GM18907 (cell line): ENCODE data around the gene DISC1.

Source experiments
- ATAC-seq: cut with Tn5 transposase; IDR thresholded peaks from one replicate; pipeline ENCODE4 v1.9.1; 2021; ENCODE audit warnings: mild to moderate bottlenecking, moderate library complexity; ENCODE audit not compliant: unreplicated experiment

Gene DISC1

DNA sequence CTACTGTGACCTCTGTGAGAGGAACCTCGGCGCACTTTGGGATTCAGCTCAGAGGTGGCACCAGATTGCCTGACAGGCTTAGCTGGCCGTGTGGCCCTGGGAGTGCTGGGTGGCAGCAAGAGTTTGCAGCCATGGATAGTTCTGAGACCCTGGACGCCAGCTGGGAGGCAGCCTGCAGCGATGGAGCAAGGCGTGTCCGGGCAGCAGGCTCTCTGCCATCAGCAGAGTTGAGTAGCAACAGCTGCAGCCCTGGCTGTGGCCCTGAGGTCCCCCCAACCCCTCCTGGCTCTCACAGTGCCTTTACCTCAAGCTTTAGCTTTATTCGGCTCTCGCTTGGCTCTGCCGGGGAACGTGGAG lies 67.5 kb downstream of the DISC1 start:
- ATAC-seq, result no peak

DNA sequence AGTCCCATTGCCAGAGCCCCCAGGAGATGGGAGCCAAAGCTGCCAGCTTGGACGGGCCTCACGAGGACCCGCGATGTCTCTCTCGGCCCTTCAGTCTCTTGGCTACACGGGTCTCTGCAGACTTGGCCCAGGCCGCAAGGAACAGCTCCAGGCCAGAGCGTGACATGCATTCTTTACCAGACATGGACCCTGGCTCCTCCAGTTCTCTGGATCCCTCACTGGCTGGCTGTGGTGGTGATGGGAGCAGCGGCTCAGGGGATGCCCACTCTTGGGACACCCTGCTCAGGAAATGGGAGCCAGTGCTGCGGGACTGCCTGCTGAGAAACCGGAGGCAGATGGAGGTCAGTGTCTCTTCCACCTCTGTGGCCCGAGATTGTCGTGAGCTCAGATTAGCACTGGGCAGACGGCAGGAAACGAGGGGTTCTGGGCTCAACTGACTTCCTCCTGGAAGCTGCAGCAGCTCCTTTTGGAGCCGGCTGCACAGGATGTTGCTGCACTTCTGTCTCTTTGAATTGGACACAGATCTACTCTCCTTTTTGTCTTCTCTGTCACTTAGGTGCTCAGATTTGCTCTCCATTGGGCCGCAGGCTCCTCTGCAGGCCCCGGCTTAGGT lies 68.0 kb downstream of the DISC1 start:
- no peak for ATAC-seq

DNA sequence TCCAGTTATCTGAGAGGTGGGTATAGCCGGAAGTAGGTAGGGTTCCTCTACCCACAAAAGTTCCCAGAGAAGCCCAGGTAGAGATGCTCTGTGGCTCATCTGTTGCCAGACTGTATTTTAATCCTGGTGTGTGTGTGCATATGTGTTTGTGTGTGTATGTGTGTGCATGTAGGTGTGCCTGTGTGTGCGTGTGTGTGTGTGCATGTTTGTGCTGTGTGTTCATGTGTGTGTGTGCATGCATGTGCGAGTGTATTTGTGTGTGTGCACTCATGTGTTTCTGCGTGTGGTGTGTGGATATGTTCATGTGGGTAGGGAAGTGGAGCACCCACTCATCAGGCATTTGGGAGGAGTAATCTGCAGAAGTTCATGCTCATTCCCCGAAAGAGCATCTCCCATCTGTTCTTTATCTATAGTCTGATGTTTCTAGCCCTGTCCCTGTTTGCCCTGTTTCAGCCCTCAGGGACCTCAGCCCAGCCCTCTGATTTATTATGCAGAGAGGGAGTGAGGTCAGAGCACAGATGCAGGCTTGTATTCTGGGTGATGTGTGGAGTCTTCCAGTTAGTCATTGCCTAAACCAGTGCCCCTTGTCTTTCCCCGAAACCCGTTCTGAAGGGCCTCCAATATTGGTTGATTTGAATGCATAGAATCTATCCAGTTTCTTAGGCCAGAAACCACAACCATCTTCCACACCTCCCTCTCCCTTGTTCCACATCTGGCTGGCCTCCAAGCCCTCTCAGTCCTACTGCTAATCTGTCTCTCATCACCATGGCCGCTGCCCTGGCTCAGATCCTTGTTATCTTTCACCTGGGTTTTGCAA lies 69.1 kb downstream of the DISC1 start:
- no peak for ATAC-seq

DNA sequence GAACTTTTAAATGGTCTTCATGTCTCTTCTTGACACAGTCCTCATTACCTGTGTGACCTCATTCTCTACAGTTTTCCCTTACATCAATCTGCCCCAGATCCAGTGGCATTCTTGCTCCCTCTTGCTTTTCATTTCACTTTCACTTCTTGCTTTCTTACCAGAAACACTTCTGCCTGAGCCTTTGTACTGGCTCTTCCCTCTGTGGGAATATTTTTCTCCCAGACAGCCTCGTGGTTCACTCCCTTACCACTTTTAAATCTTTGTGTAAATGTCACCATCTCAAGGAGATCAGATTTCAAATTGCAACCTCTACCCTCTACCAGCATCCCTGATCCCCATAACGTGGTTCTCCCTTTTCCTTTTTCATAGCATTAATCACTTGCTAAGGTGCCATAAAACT lies 73.2 kb downstream of the DISC1 start:
- no peak for ATAC-seq

DNA sequence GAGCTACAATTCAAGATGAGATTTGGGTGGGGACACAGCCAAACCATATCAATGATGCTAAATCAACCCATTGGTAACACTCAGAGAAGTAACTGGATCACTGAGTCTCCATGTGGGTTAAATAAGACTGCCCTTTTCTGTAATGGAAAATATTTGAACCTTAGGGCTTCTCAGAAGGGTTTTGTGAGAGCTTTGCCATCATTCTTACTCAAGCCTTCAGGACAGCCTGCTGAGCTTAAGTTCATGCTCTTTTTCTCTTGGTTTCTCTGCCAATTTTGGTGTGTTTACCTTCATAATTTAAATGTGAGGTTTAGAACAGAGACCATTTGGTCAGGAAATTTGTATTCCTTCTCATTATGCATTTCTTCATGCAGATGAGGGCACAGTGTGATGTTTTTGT lies 74.7 kb downstream of the DISC1 start:
- ATAC-seq, result no peak

DNA sequence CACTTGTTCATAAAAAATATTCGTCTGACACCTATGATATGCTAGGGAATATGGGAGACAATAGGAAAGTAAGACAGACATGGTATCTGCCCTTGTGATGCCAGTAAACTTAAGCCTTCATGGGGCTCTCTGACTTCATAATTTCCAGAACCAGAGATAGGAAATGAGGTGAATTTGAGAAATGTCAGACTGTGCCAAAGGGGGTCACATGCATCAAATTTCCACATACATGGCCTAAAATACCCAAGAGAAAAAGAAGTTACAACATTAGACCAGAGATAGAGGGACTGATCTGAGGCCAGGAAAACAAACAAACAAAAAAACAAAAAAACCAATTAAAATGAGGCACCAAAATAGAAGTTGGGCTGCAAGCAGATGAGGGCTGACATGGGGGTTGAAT lies 75.7 kb downstream of the DISC1 start:
- ATAC-seq, result no peak

DNA sequence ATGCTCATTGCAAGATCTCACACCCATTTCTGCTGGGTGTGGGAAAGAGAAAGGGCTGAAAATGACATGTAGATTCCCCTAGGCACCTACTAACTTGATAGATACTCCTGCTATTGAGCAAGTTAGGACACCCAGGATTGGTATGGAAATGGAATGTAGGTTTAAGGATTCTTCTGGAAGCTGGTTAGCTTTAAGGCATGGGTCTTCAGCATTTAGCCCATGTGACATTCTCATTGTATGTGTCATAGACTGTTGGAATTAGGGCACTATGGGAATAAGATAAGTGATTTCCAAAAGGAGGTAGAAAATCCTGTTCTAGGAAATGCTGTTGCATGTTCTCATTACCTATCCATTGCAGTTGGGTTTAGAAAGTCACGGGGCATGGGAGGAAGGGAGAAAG lies 76.2 kb downstream of the DISC1 start:
- no peak for ATAC-seq

DNA sequence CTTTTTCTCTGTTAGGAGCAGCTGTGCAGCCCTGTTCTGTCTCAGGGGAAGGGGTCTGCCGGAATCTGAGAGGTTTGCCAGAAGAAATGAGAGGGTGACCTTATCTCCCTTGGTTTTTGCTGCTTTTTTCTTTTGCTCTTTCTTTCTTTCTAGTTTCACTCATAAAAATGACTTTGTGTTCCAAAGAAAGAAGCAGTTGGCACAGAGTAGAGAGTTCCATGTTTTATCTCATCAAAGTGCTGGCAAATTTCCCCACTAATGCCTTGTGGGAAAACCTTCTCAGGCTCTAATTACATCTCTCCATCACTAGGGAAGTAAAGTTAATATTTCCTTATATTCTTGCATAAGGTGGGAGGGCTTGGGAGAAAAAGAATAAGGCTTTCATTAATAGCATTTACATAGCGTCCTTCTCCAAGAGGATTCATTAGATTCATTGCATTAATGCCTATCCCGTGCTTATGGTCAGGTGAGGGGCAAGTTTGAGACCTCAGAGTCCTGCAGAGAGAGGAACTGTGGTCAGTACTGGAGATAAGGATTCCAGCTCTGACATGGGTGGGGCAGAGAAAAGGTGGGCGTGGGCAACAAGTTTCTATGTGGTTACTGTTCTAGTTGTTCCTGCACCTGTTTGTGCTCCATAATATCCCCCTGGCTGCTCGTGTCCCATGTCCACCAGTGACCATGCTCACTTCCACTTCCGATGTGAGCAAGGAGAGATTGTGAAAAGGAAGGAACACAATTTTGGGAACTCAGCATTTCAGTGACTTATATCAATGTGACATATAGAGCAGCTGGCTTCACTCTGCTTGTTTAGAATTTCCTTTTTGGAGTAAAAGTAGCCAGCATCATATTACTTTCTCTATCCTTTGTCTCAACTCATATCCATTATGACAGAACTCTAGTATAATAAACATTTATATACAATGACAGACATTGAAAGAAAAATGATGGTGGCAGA lies 79.5 kb downstream of the DISC1 start:
- no peak for ATAC-seq

DNA sequence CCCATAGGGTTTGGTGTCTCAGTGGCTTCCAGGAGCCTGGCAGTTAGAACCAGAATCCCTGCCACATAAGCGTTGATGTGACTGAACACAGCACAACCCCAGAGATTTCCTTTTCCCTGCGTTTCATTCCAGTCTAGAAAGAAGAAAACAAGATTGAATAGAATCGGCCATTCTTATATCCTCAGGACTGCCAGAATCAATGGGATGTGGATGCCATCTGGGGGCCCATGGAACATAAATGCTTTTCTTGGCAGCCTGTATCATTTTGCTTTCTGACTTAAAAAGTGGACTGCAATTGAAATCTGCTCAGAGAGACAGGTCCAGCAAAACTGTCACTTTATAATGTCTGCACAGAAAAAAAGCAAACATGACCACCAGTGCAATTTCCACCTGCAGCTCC lies 80.3 kb downstream of the DISC1 start:
- no peak for ATAC-seq

DNA sequence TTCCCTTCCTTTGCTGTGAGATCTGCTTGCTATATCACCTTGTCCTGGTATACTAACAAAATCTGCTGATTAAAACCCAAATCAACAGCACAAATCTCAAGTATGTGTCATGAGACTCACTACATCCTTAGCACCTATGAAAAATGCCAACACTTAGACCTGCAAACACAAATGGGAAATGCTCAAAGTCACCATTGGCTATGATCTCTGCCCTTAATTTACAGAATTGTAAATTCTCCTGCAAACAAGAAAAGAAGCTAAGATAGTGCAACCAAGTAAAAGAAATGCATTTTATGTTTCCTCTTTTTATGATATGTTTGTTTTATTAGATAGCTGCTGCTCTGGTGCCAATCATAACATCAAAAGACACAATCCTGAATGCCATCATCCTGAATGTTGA lies 80.8 kb downstream of the DISC1 start:
- no peak for ATAC-seq

DNA sequence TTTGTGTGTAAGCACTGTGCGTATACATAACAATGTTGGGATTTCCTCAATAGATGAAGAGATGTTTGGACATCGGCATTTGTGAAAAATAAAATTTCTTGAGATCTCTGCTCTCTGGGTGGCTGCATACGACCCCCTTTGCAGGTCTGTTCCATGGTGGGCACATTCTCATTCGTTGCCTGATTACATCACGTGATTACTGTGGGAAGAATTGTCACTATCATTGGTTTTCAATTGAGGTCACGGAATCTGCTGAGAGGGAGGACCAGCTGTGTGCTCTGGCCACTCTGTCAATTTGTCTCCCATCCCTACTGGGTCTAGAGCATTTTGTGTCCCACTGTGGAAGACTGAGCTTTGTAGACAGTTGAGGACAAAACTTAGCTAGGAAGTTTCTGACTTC lies 81.8 kb downstream of the DISC1 start:
- no peak for ATAC-seq

DNA sequence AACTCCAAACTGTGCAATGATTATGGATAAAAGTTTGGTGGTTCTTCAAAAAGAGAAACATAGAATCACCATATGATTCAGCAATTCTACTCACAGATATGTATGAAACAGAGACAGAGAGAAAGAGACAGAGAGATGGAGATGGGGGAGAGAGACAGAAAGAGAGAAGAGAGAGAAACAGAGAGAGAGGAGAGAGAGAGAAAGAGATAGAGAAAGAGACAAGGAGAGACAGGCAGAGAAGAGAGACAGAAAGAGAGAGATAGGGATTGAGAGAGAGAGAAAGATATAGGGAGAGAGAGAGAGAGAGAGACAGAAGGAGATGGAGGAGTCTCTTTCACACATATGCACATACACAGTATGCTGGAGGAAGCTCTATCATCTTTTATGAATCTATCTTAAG lies 87.8 kb downstream of the DISC1 start:
- ATAC-seq, result no peak

DNA sequence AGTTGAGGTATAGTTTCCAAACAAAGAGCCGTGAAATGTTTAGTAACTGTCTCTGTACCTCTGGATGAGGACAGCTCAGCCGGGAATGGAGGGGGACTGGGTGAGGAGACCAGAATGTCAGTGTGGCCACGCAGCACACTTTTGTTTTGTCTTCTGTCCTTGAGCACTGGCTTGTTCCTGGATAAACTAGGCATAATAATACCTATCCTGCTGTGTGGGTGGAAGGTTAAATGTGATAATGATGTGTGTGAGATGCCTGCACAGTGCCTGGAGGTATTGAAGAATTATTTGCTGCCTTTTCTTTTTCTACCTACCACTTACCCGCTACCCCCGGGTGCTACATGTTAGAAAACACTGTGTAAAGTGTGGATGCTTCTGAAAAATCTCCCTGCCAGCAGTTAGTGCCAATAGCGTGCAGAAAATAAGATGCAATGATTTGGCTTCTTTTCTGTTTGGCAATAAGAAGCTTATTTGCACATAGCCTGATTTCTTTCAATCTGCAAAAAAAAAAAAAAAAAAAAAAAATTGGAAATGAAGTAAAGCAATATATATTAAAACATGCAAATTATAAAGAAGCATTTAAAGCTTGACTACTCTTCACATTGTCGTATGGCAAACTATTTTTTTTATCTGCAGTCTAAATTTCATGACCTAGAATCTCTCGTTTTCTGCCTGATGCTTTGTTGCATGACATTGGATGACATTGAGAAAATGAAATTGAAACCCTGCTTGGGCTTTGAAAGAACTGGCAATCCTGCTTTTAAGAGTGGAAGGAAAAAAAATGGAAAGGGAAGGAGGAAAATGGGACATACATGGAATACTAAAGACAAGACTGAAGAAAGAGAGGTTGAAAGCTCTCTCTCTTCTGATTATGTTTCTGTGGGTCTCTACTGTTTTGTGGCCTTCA lies 89.5 kb downstream of the DISC1 start:
- no peak for ATAC-seq

DNA sequence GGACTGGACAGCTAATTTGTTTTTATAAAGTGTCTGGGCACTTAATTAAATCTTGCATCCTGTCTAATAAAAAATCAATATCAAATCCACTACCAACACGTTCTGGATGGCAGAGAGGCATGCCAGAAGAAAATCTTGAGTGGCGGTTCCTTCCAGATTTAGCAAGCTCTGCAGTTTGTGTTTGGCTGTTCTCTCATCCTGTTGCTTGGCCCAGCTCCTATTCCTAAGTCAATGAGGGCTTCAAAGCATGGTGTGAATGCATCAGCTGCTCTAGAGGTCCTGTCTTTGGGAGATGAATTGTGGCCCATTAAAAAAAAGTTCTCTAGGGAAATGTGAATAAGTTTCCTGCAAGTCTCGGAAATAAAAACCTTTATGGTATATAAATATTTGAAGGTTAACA lies 90.3 kb downstream of the DISC1 start:
- ATAC-seq, result no peak

DNA sequence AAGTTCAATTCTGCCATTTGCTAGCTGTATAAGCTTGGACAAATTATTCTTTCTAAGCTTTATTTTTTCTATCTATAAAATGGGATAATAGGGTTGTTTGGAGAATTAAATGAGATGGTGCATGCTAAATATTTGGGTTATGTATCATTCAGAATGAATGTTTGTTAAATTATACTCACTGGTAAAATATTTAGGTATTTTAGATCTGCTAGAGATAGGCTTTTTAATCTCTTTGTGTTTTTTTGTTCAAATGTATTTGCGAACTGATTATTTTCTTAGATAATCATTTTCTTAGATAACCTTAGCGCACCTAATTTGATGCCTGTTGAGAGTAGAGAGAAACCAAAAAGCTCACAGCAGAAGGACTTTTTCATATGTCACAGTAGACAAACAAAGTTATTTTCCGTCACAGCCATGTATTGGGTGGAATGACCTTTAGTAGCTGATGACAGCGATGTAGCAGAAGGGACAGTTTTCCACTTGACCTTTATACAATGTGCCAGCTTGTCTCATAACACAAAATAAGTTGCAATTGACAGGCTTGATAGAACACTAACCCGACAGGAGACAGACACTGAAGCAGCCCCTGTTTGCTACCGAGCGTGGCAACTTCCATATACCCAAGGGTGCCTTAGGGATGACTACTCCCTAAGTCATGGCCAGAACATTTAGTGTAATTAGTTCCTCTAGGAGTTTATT lies 93.0 kb downstream of the DISC1 start:
- no peak for ATAC-seq

DNA sequence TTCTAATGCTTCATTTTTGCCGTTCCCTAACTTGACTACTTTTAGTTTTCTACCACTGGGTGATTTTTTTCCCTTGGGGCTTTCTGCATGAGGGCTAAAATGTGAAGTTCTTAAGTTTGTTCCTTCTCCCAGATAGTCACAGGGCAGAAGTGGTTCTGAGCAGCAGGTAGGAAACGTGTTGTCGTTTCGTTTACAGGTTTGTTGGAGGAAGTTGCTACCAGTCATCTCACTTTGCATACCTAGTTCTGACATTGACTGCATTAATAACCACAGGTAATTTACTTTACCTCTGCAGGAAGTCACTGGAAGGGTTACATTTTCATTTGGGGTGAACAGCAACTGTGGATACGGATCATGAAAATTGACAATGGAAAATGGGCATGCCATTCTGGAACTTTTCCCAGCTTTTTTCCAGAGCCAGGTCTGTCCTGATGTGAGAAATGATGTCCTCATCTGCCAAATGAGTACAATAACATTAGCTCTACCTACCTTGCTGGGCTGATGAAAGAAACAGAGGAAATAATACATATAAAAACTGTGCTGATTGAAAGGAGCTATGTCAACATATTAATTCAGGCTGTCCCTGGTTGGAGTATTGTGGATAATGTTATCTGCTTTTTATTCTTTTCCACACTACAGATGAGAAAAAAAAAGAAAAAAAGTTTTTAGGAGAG lies 94.2 kb downstream of the DISC1 start:
- ATAC-seq, result no peak

DNA sequence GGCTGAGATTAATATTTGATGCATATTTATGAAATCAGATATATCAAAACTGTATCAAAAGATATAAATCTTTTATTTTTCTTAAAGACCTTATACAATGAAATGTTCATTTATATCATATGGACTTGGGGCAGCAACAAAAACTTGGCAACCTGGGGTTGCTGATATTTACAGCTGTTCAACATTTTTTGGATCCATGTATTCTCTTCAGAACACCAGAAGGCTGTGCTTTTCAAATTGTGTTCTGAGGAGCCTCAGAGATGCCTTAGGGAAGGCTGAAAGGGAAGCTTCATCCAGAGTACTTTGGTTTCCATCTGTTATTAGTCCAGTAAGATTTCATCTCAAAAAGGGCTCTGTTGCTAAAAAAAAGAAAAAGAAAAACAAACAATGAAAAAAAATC lies 94.8 kb downstream of the DISC1 start:
- no peak for ATAC-seq

DNA sequence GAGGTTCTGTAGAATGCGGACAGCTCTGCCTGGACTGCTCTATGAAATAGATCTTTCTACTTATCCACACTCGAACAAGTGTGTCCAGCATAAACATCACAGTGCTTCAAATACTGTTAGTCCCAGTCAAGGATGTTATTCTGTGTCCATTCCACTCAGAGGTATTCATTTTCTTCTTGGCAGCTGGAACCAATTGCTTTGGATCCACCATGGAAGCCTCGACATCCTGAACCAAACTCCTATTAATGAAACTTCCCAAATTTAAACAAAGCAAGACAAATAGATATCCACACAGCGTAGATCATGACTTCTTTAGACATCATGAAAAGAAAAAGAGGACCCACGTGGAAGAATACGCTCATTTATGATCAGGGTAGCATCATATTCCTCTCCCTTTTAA lies 95.8 kb downstream of the DISC1 start:
- no peak for ATAC-seq

DNA sequence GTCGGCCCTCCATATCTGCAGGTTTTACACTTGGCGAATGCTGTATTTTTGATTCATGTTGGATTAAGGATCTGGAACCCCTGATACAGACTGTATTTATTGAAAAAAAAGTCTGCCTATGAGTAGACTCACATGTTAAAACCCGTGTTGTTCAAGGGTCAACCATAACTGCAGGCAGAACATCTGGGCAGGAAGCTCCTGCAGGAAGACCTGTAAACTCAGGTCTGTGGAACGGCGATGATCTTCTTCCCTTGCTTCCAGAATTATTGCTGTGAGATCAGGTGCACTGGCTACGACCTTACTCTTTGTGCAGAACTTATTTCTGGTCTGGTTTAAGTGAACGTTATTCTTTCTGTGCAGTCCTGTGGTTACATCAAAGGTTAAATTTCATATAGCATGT lies 96.6 kb downstream of the DISC1 start:
- ATAC-seq, result no peak

DNA sequence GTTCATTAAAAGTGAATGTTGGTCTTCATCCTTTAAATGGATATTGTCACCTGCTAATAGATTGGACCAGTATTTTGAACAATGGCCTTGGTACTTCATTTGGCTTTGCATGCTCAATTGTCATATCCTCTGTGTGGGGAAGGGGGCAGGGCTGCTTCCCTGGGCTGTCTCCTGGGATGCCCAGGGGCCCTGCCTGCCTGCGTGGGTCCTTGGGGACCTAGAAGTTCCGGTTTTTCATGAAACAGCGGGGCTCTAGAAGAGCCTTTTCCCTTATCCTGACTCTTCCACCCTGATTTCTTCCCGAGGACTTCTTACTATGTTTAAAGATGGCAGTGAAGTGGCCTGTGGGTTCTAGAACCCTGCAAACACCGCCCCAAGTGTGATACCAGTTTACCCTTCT lies 97.5 kb downstream of the DISC1 start:
- no peak for ATAC-seq
